Effector CD8-positive, alpha-beta T cell (primary cell): Measurements from ENCODE around the gene HBQ1.
"Not testable (repeated sequence)": the region's sequence is repeated elsewhere in the genome, so short reads cannot be mapped to it uniquely, and the experiment has no call there.

Experiments
- DNase-seq: peaks from one replicate; lab custom pipeline; 2025; lab: John Stamatoyannopoulos, UW

HBQ1 gene

DNA sequence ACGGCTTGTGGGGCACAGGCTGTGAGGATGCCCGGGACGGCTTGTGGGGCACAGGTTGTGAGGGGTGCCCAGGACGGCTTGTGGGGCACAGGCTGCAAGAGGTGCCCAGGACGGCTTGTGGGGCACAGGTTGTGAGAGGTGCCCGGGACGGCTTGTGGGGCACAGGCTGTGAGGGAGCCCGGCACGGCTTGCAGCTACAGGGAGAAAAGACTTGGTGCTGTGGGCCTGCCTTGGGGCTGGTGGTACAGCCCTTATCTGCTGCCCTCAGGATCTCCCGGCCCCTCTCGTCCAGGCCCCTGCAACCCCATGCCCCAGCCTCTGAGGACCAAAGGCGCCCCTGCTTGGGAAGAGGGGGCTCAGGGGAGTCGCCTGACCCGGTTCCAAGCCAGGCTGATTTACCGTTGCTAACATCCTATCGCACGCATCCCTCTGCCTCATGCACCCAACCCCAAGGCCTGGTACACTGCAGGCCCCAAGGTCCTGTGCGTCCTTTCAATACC, 19.5 kb upstream of the HBQ1 start:
- no peak for DNase-seq

GRCh38 chr16:162271-162991, 17.8 kb upstream of the HBQ1 start:
- DNase-seq = no peak

- DNase-seq = not testable (repeated sequence)
Measured at GRCh38 chr16:163139-163538, 17.1 kb upstream of the HBQ1 start.

GRCh38 chr16:163696-164095, 16.6 kb upstream of the HBQ1 start:
- DNase-seq = not testable (repeated sequence)

- not testable (repeated sequence) for DNase-seq
Measured at GRCh38 chr16:164134-164823, 16.0 kb upstream of the HBQ1 start.

DNA sequence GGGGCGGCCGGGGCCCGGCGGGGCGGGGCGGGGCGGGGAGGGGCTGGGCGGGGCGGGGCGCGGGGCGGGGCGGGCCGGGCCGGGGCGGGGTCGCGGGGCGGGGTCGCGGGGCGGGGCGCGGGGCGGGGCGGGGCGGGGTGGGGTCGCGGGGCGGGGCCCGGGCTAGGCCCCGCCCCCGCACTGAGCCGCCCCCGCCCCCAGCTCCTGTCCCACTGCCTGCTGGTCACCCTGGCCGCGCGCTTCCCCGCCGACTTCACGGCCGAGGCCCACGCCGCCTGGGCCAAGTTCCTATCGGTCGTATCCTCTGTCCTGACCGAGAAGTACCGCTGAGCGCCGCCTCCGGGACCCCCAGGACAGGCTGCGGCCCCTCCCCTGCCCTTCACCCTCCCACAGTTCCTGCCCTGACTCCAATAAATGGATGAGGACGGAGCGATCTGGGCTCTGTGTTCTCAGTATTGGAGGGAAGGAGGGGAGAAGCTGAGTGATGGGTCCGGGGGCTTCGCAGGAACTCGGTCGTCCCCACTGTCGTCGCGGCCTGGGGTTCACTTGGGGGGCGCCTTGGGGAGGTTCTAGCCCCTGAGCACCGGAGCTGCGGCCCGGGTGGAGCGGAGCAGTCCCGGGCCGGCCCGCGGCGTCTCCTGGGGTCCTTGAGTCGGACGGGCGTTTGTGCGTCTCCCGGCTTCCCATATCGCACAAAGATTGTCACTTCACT, 15.3 kb upstream of the HBQ1 start:
- DNase-seq = no peak

- no peak for DNase-seq
Measured at GRCh38 chr16:165539-166374, 14.5 kb upstream of the HBQ1 start, which contains the start of gene HBM. TSS of gene HBM (plus strand) at chr16:165978. CDS start at chr16:165998, 20 bp downstream.

GRCh38 chr16:166375-167121, 13.7 kb upstream of the HBQ1 start:
- no peak for DNase-seq

GRCh38 chr16:167122-167690, 13.1 kb upstream of the HBQ1 start:
- no peak for DNase-seq

GRCh38 chr16:168424-168823, 11.8 kb upstream of the HBQ1 start:
- DNase-seq = no peak

- no peak for DNase-seq
Measured at GRCh38 chr16:169014-169413, 11.2 kb upstream of the HBQ1 start.

- not testable (repeated sequence) for DNase-seq
Measured at GRCh38 chr16:170088-170507, 10.2 kb upstream of the HBQ1 start.

DNA sequence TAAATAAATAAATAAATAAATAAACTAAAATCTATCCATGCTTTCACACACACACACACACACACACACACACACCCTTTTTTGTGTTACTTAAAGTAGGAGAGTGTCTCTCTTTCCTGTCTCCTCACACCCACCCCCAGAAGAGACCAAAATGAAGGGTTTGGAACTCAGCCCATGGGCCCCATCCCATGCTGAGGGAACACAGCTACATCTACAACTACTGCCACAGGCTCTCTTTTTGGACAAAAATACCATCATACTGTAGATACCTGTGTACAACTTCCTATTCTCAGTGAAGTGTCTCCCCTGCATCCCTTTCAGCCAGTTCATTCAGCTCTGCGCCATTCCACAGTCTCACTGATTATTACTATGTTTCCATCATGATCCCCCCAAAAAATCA, 9.5 kb upstream of the HBQ1 start:
- DNase-seq = no peak

- DNase-seq = not testable (repeated sequence)
Measured at GRCh38 chr16:172374-172941, 7.8 kb upstream of the HBQ1 start, which contains the start of gene HBA2. TSS of gene HBA2 (plus strand) at chr16:172876. CDS start at chr16:172913, 37 bp downstream.

- DNase-seq = not testable (repeated sequence)
Measured at GRCh38 chr16:173211-173854, 6.9 kb upstream of the HBQ1 start.

- not testable (repeated sequence) for DNase-seq
Measured at GRCh38 chr16:173928-174769, 6.1 kb upstream of the HBQ1 start.

DNA sequence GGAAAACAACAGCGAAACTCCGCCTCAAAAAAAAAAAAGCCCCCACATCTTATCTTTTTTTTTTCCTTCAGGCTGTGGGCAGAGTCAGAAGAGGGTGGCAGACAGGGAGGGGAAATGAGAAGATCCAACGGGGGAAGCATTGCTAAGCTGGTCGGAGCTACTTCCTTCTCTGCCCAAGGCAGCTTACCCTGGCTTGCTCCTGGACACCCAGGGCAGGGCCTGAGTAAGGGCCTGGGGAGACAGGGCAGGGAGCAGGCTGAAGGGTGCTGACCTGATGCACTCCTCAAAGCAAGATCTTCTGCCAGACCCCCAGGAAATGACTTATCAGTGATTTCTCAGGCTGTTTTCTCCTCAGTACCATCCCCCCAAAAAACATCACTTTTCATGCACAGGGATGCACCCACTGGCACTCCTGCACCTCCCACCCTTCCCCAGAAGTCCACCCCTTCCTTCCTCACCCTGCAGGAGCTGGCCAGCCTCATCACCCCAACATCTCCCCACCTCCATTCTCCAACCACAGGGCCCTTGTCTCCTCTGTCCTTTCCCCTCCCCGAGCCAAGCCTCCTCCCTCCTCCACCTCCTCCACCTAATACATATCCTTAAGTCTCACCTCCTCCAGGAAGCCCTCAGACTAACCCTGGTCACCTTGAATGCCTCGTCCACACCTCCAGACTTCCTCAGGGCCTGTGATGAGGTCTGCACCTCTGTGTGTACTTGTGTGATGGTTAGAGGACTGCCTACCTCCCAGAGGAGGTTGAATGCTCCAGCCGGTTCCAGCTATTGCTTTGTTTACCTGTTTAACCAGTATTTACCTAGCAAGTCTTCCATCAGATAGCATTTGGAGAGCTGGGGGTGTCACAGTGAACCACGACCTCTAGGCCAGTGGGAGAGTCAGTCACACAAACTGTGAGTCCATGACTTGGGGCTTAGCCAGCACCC, 5.0 kb upstream of the HBQ1 start:
- DNase-seq = no peak
